Activated CD8-positive, alpha-beta T cell treated with anti-CD3 and anti-CD28 coated beads for 36 hours (primary cell): ENCODE measurements around the gene TSR1. TPM values are rescaled to one million over a fixed set of nuclear protein-coding genes. Genes with fewer than 3 reads are reported as not detected.

Experiments used
- ATAC-seq: fragments of 200-7000 bp; cut with Tn5 transposase; one replicate; pipeline ENCODE4 v1.10.0; 2021; ENCODE audit warnings: mild to moderate bottlenecking, moderate library complexity
- CTCF ChIA-PET: fragments of 350-600 bp; sonication (Branson Sonifier 250); formaldehyde crosslinking; loops from one replicate; lab custom pipeline; 2021; ENCODE audit warnings: antibody characterized with exemption; lab: Charles Lee
- POLR2A ChIA-PET: fragments of 350-600 bp; sonication (Branson Sonifier 250); formaldehyde crosslinking; loops from one replicate; lab custom pipeline; 2021; ENCODE audit warnings: antibody characterized with exemption; lab: Charles Lee
- DNase-seq: peaks from one replicate; pipeline ENCODE4 v3.0.0-alpha.2; 2020
- H3K27ac Mint-ChIP-seq: one replicate; pipeline ENCODE4 v1.8.0; 2021; ENCODE audit warnings: mild to moderate bottlenecking, mixed read lengths
- H3K27me3 Mint-ChIP-seq: one replicate; pipeline ENCODE4 v1.8.0; 2021; ENCODE audit warnings: mixed read lengths
- H3K36me3 Mint-ChIP-seq: one replicate; pipeline ENCODE4 v1.8.0; 2021; ENCODE audit warnings: low read depth, mixed read lengths
- H3K4me1 Mint-ChIP-seq: one replicate; pipeline ENCODE4 v1.8.0; 2021; ENCODE audit warnings: low read depth, mixed read lengths
- H3K4me3 Mint-ChIP-seq: one replicate; pipeline ENCODE4 v1.8.0; 2021; ENCODE audit warnings: mild to moderate bottlenecking, moderate library complexity, mixed read lengths
- H3K9me3 Mint-ChIP-seq: one replicate; pipeline ENCODE4 v1.8.0; 2021; ENCODE audit warnings: mixed read lengths
- intact Hi-C: fragments of 100-400 bp; cut with micrococcal nuclease; formaldehyde crosslinking; loops from one replicate; pipeline ENCODE4 v1.10.0; 2022
- total RNA-seq, 2 experiments: library from RNA; stranded (reverse); gene quantifications; one replicate each; pipeline ENCODE4 v1.2.3, GENCODE V29; 2021
- TF ChIP-seq, protein P1 (sequence below): fragments of 200-600 bp; IDR thresholded peaks from one replicate; pipeline ENCODE4 v1.8.0; 2022; ENCODE audit warnings: antibody characterized with exemption, mild to moderate bottlenecking

TSR1 gene
- 10 to 100 TPM; 75.8 to 79.4 TPM for total RNA-seq

GRCh38 chr17:2336215-2336851, at the start of gene TSR1:
Gene TSR1 (minus strand): TSS chr17:2336457. CDS start chr17:2336427, 30 bp downstream.
- peak; percentile 92 for DNase-seq
- Mint-ChIP-seq H3K27me3 (no peaks in the 10 kb centered on the region), H3K27ac (peak within 1 kb of the TSS; percentile 96), H3K4me1 (peaks cover 9% of the 10 kb centered on the region), H3K36me3 (peaks cover 4% of the 10 kb centered on the region), H3K4me3 (no peak within 1 kb of the TSS), H3K9me3 (no peaks in the 10 kb centered on the region)
- ChIA-PET CTCF (interaction anchor here (0.7 to 3.3 kb wide), 8 partner anchors 17 to 282 kb away, joined by 3 to 20 read pairs (median 4); partner anchors contain the start of genes HIC1, SMG6 and SRR), POLR2A (interaction anchor here (0.7 to 10.5 kb wide), 21 partner anchors 9 to 848 kb away, joined by 3 to 114 read pairs (median 4); partner anchors contain the start of genes SMG6 and SRR)
- intact Hi-C loops, result loop anchor here (5.0 kb wide), 1 partner anchor 84 kb away; no protein-coding TSS in a partner anchor
- TF ChIP-seq, protein P1, sequence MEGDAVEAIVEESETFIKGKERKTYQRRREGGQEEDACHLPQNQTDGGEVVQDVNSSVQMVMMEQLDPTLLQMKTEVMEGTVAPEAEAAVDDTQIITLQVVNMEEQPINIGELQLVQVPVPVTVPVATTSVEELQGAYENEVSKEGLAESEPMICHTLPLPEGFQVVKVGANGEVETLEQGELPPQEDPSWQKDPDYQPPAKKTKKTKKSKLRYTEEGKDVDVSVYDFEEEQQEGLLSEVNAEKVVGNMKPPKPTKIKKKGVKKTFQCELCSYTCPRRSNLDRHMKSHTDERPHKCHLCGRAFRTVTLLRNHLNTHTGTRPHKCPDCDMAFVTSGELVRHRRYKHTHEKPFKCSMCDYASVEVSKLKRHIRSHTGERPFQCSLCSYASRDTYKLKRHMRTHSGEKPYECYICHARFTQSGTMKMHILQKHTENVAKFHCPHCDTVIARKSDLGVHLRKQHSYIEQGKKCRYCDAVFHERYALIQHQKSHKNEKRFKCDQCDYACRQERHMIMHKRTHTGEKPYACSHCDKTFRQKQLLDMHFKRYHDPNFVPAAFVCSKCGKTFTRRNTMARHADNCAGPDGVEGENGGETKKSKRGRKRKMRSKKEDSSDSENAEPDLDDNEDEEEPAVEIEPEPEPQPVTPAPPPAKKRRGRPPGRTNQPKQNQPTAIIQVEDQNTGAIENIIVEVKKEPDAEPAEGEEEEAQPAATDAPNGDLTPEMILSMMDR, result no peak
- ATAC-seq, result peak; percentile 88

DNA sequence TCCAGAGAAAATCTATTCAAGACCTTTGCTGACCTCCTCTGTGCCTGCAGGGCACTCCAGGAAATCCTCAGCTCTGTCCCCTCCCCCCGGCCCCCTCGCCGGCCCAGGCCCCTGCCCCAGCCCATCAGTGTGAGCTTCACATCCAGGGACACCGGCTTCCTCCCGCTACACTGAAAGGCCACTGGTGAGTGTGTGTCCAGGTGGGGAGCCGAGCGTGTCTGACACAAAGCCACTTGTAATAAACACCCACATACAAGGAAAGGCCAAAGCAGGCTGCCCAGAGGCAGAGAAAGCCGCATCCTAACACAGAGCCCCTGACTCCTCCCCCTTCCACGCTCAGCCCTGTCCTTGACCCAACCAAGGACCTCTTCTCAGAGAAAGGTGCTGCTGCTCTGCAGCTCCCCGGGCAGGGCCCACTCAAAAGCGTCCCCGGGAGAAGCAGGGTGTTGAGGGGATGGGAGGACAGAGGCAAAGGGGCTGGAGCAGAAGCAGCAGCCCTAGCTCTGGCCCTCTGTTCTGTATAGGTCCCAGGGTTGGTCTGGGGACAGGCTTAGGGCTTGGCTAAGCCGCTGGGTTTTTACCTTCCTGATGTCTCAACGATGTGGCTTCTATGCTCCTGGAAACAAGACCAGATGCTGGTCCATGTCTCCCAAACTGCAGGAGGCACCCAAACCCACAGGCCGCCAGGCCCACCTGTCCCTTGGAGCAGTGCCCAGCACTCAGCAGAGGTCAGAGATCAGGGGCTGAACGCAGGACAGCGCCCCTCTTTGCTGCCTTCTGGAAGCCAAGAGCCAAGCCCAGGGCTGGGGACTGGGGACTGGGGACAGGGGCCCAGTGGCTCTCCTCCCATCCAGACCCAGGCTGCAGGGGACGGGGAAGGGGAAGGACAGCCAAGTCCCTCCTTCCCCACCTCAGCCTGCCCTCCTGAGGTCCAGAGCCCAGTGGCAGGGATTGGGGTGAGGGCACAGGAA, 49.3 kb upstream of the TSR1 start:
- no peak overlapping the region for H3K4me3 Mint-ChIP-seq
- no peak overlapping the region for H3K27ac Mint-ChIP-seq
- no peaks in the 10 kb centered on the region for H3K9me3 Mint-ChIP-seq
- ChIA-PET CTCF (interaction anchor here (14.2 kb wide), 1 partner anchor 29 kb away, joined by 463 read pairs; no protein-coding TSS in a partner anchor), POLR2A (interaction anchor here (0.6 to 6.4 kb wide), 2 partner anchors 16 to 54 kb away, joined by 3 to 43 read pairs; partner anchors contain the start of gene MNT)
- peaks cover 5% of the 10 kb centered on the region for H3K36me3 Mint-ChIP-seq
- intact Hi-C loops, result no loop called here
- no peak for DNase-seq
- TF ChIP-seq, protein P1, result no peak
- no peaks in the 10 kb centered on the region for H3K27me3 Mint-ChIP-seq
- H3K4me1 Mint-ChIP-seq, result peaks cover 13% of the 10 kb centered on the region
- no peak for ATAC-seq

DNA sequence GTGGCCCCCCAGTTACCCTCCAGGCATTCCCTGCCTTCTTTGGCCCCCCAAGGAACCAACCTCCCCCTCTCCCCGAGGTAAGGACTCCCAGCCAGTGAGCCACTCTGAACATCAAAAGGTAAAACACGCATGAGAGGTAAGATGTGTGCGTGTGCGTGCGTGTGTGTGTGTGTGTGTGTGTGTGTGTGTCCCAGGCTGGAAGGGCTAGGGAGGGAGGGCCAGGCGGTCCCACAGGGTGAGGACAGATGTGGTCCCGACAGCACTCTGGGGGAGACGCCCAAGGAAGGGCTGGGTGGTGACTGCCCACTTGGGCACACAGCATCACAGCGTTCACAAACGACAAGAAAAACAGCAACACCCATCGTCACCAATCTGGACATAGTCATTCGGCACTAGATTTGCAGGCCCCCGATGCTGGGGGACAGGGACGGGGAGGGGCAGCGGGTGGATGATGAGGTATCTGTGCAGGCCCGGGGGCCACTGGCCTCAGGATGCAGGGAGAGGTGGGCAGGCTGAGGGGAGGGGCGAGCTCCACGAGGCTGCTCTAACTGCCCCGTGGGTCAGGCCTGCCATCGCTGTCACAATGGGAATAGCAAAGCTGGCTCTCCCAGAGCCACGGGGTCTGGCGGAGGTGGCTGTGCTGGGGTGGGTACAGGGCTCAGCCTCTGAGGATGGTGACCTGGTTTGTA, 48.3 kb upstream of the TSR1 start:
- no peaks in the 10 kb centered on the region for H3K27me3 Mint-ChIP-seq
- no peak overlapping the region for H3K27ac Mint-ChIP-seq
- POLR2A ChIA-PET, result interaction anchor here (4.0 to 6.4 kb wide), 2 partner anchors 8 to 17 kb away, joined by 37 to 43 read pairs; partner anchors contain the start of gene MNT
- H3K4me3 Mint-ChIP-seq, result no peak overlapping the region
- TF ChIP-seq, protein P1, result no peak
- peaks cover 4% of the 10 kb centered on the region for H3K36me3 Mint-ChIP-seq
- intact Hi-C loops, result no loop called here
- H3K4me1 Mint-ChIP-seq, result peaks cover 8% of the 10 kb centered on the region
- no peaks in the 10 kb centered on the region for H3K9me3 Mint-ChIP-seq
- DNase-seq (no peak), ATAC-seq (no peak)
- CTCF ChIA-PET, result interaction anchor here (14.2 kb wide), 1 partner anchor 30 kb away, joined by 463 read pairs; no protein-coding TSS in a partner anchor

DNA sequence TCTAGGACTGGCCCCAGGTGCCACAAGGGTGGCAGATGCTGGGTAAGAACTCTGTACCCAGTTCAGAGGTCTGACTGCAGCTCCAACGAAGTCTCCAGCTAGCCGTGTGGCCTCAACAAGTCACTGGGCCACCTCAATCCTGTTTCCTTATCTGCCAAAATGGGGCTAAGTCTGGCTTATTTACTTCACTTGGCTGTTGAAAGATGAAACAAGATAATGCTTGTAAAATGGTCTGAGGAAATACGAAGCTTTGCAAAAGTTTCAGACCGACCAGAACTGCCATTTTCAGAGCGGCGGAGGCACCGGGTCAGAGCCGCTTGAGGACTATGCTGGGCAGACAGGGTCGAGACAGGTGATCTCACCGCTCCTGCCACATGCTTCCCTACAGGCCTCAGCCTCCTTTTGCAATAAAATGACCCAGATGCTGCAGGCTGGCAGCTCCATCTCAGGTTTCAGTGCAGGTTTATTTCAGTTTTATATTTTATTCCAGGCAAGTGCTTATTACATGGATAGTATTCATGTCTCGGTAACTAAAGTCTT, 47.4 kb upstream of the TSR1 start:
- H3K27ac Mint-ChIP-seq, result peak overlapping the region; percentile 25
- CTCF ChIA-PET, result interaction anchor here (1.2 to 14.2 kb wide), 14 partner anchors 9 to 326 kb away, joined by 3 to 463 read pairs (median 13); partner anchors contain the start of gene MNT
- no peak overlapping the region for H3K4me3 Mint-ChIP-seq
- H3K4me1 Mint-ChIP-seq, result peaks cover 2% of the 10 kb centered on the region
- peaks cover 4% of the 10 kb centered on the region for H3K36me3 Mint-ChIP-seq
- no peak for DNase-seq
- H3K9me3 Mint-ChIP-seq, result no peaks in the 10 kb centered on the region
- POLR2A ChIA-PET, result interaction anchor here (0.9 to 6.4 kb wide), 5 partner anchors 9 to 33 kb away, joined by 3 to 43 read pairs (median 21); partner anchors contain the start of gene MNT
- ATAC-seq, result no peak
- no peaks in the 10 kb centered on the region for H3K27me3 Mint-ChIP-seq
- TF ChIP-seq, protein P1, result no peak
- intact Hi-C loops, result loop anchor here (2.0 kb wide), 1 partner anchor 33 kb away; no protein-coding TSS in a partner anchor
